BJ (cell line): ENCODE results near the gene GPATCH4. TPM values are rescaled to one million over a fixed set of nuclear protein-coding genes. Genes with fewer than 3 reads are reported as not detected.
A peak's percentile ranks its signal among the peaks of the same experiment; 100 is the strongest.
"Not testable (repeated sequence)": the region's sequence is repeated elsewhere in the genome, so short reads cannot be mapped to it uniquely, and the experiment has no call there.

ENCODE experiments used
- CTCF ChIA-PET: fragments of 350-600 bp; formaldehyde crosslinking; extraction: SDS; loops from one replicate; lab custom pipeline; 2021; ENCODE audit warnings: antibody characterized with exemption, inconsistent platforms; lab: Yijun Ruan, JAX
- POLR2A ChIA-PET: fragments of 300-600 bp; sonication (Branson Sonifier 250); formaldehyde crosslinking; extraction: SDS; loops from one replicate; lab custom pipeline; 2021; ENCODE audit warnings: antibody characterized with exemption; lab: Charles Lee
- DNase-seq: peaks from one replicate; pipeline ENCODE4 v3.0.0-alpha.2; 2011; ENCODE audit warnings: low read depth
- H3K27me3 ChIP-seq: 2 replicates; pipeline ENCODE4 v1.6.0; 2011; ENCODE audit warnings: low read length; ENCODE audit not compliant: control insufficient read depth, insufficient read depth
- H3K36me3 ChIP-seq: 2 replicates; pipeline ENCODE4 v1.5.1; 2011; ENCODE audit warnings: low read length; ENCODE audit not compliant: control insufficient read depth, insufficient read depth
- H3K4me3 ChIP-seq: 2 replicates; pipeline ENCODE4 v1.5.1; 2011; ENCODE audit warnings: low read depth, mild to moderate bottlenecking, control low read depth, low read length
- polyA plus RNA-seq: library from polyadenylated mRNA; depleted of rRNA; stranded (reverse); fragments of >200 nt; gene quantifications from 2 replicates; pipeline ENCODE4 v1.2.3, GENCODE V29; 2011
- TF ChIP-seq, protein P1 (sequence below): IDR thresholded peaks from 2 replicates; pipeline ENCODE4 v1.5.1; 2011; ENCODE audit warnings: low read depth, mild to moderate bottlenecking, control low read depth, inconsistent platforms, low read length, moderate library complexity; ENCODE audit not compliant: insufficient read depth

Gene GPATCH4
- polyA plus RNA-seq, 1 experiment = 21.2 TPM

DNA sequence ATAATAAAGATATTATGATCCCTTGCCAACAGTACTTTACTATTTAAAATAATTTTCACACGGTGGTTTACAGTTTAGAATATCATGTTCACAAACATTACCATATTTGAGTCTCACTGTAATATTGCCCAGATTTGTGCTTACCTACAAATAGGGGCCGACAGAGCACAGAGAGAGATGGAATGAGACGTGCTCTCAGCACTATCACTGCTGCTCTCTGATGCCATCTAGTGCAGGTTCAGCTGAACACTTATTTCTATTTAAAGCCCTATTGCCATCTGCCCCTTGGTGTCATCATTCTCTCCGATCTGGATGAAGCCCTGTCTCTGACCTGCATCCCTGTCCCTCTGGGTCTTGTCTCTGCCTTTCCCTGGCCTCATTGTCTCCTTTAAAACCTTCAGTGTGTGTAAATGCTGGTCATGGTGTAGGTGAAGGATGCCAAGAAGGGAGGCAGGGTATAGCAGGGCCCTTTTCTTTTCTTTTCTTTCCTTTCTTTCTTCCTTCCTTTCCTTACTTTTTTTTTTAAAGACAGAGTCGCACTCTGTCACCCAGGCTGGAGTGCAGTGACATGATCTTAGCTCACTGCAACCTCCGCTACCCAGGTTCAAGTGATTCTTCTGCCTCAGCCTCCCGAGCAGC is 6.9 kb upstream of the GPATCH4 start:
- TF ChIP-seq, protein P1, sequence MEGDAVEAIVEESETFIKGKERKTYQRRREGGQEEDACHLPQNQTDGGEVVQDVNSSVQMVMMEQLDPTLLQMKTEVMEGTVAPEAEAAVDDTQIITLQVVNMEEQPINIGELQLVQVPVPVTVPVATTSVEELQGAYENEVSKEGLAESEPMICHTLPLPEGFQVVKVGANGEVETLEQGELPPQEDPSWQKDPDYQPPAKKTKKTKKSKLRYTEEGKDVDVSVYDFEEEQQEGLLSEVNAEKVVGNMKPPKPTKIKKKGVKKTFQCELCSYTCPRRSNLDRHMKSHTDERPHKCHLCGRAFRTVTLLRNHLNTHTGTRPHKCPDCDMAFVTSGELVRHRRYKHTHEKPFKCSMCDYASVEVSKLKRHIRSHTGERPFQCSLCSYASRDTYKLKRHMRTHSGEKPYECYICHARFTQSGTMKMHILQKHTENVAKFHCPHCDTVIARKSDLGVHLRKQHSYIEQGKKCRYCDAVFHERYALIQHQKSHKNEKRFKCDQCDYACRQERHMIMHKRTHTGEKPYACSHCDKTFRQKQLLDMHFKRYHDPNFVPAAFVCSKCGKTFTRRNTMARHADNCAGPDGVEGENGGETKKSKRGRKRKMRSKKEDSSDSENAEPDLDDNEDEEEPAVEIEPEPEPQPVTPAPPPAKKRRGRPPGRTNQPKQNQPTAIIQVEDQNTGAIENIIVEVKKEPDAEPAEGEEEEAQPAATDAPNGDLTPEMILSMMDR = peak; percentile 85
- no peak overlapping the region for H3K4me3 ChIP-seq
- peaks cover 11% of the 10 kb centered on the region for H3K27me3 ChIP-seq
- no peaks in the 10 kb centered on the region for H3K36me3 ChIP-seq
- CTCF ChIA-PET = interaction anchor here (0.6 to 10.9 kb wide), 40 partner anchors 9 to 230 kb away, joined by 3 to 103 read pairs (median 5); partner anchors contain the start of gene NAXE
- POLR2A ChIA-PET = no interaction called here
- no peak for DNase-seq

DNA sequence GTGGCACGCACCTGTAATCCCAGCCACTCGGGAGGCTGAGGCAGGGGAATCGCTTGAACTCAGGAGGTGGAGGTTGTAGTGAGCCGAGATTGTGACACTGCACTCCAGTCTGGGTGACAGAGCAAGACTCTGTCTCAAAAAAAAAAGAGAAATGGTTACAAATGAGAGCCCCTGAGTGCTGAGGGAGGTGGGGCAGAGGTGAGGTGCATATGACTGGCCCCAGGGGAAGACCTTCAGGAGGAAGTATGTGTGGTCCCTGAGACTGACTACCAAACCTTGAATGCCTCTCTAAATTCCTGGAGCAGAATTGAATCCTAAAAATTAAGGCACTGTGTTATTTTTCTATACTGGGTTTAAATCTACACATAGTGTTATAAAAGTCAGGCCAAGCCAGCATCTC is 6.1 kb upstream of the GPATCH4 start:
- H3K4me3 ChIP-seq, POLR2A ChIA-PET, H3K36me3 ChIP-seq, DNase-seq, H3K27me3 ChIP-seq: not testable (repeated sequence)
- CTCF ChIA-PET = interaction anchor here (1.5 to 10.9 kb wide), 12 partner anchors 17 to 222 kb away, joined by 4 to 103 read pairs (median 6); no protein-coding TSS in a partner anchor

DNA sequence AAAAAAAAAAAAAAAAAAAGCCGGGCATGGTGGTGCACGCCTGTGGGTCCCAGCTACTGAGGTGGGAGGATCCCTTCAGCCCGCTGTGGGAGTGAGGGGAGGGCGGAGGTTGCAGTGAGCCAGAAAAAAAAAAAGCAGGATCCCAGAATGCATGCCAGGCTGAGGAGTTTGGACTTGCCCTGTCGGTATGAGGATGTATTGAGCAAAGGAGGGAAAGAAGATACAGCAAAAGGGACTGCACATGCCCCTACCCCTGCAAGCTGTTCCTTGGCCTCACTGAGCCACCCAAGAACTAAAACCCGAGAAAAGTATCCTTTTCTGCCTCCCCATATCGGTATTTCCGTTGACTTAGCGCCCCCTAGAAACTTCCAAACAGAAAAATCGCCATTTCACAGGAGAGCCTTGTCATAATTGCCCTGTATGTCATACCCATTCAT is 1.3 kb upstream of the GPATCH4 start:
- TF ChIP-seq, protein P1 = peak; percentile 35
- Histone ChIP-seq H3K36me3 (peaks cover 1% of the 10 kb centered on the region; the same call in 1 of the 2 replicates), H3K27me3 (0 out of 2 replicates have a peak, but pooled peaks cover 1% of the 10 kb centered on the region), H3K4me3 (no peak overlapping the region)
- ChIA-PET POLR2A (no interaction called here), CTCF (interaction anchor here (0.6 to 2.7 kb wide), 7 partner anchors 11 to 157 kb away, joined by 3 to 12 read pairs (median 4); partner anchors contain the start of gene NAXE)
- DNase-seq = no peak

DNA sequence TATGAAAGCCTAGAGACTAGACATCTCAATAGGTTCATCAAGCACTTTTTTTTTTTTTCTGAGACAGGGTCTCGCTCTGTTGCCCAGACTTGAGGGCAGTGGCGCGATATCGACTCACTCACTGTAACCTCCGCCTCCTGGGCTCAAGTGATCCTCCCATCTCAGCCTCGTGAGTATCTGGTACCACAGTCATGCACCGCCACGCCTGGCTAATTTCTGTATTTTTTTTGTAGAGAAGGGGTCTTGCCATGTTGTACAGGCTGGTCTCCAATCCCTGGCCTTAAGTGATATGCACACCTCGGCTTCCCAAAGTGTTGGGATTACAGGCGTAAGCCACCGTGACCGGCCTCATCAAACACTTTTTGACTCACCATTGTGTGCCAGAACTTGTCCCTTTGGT is 613 bp upstream of the GPATCH4 start:
- ChIA-PET POLR2A (no interaction called here), CTCF (interaction anchor here (0.7 to 2.7 kb wide), 6 partner anchors 10 to 157 kb away, joined by 3 to 12 read pairs (median 4); partner anchors contain the start of genes MEF2D and NAXE)
- Histone ChIP-seq H3K36me3 (peaks cover 4% of the 10 kb centered on the region), H3K4me3 (peak overlapping the region; percentile 64), H3K27me3 (no peaks in the 10 kb centered on the region)
- TF ChIP-seq, protein P1 = no peak
- DNase-seq = no peak

DNA sequence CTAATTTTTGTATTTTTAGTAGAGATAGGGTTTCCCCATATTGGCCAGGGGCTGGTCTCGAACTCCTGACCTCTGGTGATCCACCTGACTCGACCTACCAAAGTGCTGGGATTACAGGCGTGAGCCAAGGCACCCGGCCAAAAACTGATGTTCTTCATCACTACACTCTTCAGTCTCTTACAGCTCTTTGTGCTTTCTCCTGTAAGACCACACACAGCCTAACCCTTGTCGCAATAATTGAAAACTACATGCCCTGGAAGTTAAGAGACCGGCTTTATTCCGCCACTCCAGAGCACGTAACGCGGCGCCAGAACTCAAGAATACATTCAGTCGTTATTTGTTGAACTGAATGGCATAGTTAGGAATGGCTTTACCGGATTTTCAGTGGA is 552 bp downstream of the GPATCH4 start:
- Histone ChIP-seq H3K4me3 (peak overlapping the region; percentile 64), H3K36me3 (peaks cover 6% of the 10 kb centered on the region), H3K27me3 (no peaks in the 10 kb centered on the region)
- no peak for DNase-seq
- TF ChIP-seq, protein P1 = no peak
- POLR2A ChIA-PET = no interaction called here
- CTCF ChIA-PET = interaction anchor here (1.0 to 2.7 kb wide), 5 partner anchors 9 to 214 kb away, joined by 3 to 12 read pairs (median 4); partner anchors contain the start of genes MEF2D and NAXE
